ENCODE data around the gene KCNQ2.

KCNQ2 gene

DNA sequence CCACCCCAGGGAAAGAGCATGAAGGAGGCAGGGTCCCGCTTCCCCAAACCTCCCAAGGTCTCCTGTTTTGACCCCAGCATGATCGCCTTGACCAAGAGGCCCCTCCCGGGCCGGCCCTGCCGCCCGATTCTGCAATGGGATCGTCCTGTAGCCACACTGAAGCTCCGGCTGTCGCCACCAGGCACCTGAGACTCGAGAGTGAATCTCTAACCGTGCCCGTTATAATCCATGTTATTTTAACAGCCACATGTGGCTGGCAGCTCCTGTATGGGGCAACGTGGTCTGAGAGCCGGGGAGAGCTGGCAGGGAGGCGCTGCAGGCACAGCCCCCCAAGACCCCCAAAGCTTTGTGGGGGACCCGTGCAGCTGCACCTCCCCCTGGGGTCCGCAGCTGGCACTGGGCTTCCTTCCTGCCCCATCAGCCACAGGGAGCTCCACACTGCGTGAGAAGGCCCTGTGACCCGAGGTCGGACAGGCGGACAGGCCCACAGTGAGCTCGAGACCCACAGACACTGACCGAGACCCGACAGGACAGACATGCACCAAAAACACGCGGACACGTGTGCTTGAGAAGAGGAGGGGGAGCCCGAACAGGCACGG is 51.3 kb downstream of the KCNQ2 start:
- Histone ChIP-seq H3K27me3 (ENCODE audit: control insufficient read depth, insufficient read depth, low read length) (no peaks in the 10 kb centered on the region), H2AFZ (no peak overlapping the region), H3K4me1 (no peaks in the 10 kb centered on the region)

DNA sequence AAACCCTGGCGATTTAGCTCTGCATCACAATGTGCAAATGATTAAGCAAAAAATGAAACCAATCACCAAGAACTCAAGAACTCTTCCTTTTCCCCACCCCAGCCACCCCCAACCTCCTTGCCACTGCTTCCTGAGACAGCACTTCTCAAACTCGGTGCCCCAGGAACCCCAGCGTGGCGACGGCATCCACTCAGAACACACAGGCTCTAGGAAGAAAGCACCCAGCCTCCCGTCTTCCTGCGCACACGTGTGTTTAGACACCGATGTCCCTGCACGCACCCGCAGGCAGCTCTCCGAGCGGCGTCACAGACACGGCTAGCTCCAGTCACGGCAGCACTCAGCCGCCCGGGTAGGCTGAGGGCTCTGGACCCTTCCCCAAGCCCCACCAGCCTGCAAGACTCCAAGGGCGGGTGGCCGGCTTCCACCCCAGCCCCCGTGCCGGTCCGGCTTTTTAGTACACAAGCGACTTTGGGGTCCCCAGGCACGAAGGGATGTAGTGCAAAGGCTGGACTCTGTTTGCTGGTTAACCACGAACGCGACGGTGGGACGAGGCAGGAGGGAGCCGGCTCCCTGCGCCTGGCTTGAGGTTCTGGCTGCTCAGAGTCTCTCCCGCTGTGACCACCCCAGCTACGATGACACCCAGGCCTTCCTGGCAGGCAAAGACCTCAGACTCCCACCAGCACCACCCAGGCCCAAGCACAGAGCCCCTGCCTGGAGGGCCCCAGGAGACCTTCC is 51.9 kb downstream of the KCNQ2 start:
- TF ChIP-seq, protein P1, sequence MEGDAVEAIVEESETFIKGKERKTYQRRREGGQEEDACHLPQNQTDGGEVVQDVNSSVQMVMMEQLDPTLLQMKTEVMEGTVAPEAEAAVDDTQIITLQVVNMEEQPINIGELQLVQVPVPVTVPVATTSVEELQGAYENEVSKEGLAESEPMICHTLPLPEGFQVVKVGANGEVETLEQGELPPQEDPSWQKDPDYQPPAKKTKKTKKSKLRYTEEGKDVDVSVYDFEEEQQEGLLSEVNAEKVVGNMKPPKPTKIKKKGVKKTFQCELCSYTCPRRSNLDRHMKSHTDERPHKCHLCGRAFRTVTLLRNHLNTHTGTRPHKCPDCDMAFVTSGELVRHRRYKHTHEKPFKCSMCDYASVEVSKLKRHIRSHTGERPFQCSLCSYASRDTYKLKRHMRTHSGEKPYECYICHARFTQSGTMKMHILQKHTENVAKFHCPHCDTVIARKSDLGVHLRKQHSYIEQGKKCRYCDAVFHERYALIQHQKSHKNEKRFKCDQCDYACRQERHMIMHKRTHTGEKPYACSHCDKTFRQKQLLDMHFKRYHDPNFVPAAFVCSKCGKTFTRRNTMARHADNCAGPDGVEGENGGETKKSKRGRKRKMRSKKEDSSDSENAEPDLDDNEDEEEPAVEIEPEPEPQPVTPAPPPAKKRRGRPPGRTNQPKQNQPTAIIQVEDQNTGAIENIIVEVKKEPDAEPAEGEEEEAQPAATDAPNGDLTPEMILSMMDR (IDR thresholded peaks at IDR 0.05), result no peak
- Histone ChIP-seq H3K9ac (no peak overlapping the region), H3K9me3 (ENCODE audit: control insufficient read depth, low read length) (no peaks in the 10 kb centered on the region), H3K27ac (no peak overlapping the region), H3K79me2 (no peaks in the 10 kb centered on the region), H3K4me2 (ENCODE audit: low read length) (no peak overlapping the region), H2AFZ (no peak overlapping the region), H3K4me1 (no peaks in the 10 kb centered on the region), H3K4me3 (ENCODE audit: low read depth, low read length) (no peak overlapping the region), H3K36me3 (ENCODE audit: control insufficient read depth, insufficient read depth, low read length) (no peaks in the 10 kb centered on the region), H3K27me3 (ENCODE audit: control insufficient read depth, insufficient read depth, low read length) (no peaks in the 10 kb centered on the region)

More for the DNA sequence above, 51.3 kb downstream of the KCNQ2 start:
- Histone ChIP-seq H3K4me2 (ENCODE audit: low read length) (no peak overlapping the region), H3K36me3 (ENCODE audit: control insufficient read depth, insufficient read depth, low read length) (no peaks in the 10 kb centered on the region), H3K9me3 (ENCODE audit: control insufficient read depth, low read length) (no peaks in the 10 kb centered on the region), H3K79me2 (no peaks in the 10 kb centered on the region), H3K9ac (no peak overlapping the region), H3K4me3 (ENCODE audit: low read depth, low read length) (no peak overlapping the region), H3K27ac (no peak overlapping the region)
- TF ChIP-seq, protein P1 (IDR thresholded peaks at IDR 0.05), result no peak

DNA sequence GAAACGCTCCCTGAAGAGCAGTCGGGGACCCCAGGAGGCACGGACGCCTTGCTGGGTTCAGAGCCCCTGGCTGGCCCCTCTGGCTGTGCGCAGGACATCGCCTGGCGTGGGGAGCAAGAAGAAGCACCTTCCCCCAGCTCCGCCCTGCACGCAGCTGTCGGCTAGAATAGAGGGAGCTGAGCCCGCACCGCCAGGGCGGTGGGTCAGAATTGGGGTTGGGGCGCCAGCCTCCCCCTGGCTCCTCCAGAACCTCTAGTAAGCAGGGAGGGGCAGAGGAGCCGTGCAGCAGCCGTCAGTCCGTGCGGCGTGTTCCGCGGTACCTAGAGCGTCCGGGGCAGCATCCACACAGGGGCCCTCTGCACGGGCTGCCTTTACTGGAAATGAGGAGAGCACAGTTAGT is 53.2 kb downstream of the KCNQ2 start:
- Histone ChIP-seq H3K27ac (no peak overlapping the region), H3K4me1 (no peaks in the 10 kb centered on the region), H3K4me3 (ENCODE audit: low read depth, low read length) (no peak overlapping the region), H3K4me2 (ENCODE audit: low read length) (no peak overlapping the region), H2AFZ (no peak overlapping the region), H3K79me2 (no peaks in the 10 kb centered on the region), H3K36me3 (ENCODE audit: control insufficient read depth, insufficient read depth, low read length) (no peaks in the 10 kb centered on the region), H3K9me3 (ENCODE audit: control insufficient read depth, low read length) (no peaks in the 10 kb centered on the region), H3K9ac (no peak overlapping the region), H3K27me3 (ENCODE audit: control insufficient read depth, insufficient read depth, low read length) (no peaks in the 10 kb centered on the region)
- TF ChIP-seq, protein P1 (IDR thresholded peaks at IDR 0.05), result no peak

DNA sequence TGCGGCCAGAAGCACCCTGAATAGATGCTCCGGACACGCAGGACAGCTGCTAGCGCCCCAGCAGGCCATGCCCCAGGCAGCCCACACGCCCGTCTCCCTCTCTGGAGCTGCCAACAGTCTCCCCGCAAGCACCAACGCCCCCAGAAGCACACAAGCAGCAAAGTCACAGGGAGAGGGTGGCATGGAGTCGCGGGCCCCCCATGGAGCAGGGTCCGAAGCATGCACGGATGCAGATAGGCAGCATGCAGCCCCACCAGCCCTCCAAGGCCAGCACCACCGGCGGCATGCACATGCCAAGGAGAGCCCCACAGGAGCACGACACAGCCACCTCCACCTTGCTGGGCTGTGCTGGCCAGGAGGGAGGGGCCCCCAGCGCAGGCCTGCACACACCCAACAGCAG is 53.8 kb downstream of the KCNQ2 start:
- H3K9me3 ChIP-seq (ENCODE audit: control insufficient read depth, low read length), result no peaks in the 10 kb centered on the region
- H3K4me1 ChIP-seq, result no peaks in the 10 kb centered on the region
- H3K27ac ChIP-seq, result no peak overlapping the region
- no peak overlapping the region for H3K4me3 ChIP-seq (ENCODE audit: low read depth, low read length)
- H3K9ac ChIP-seq, result no peak overlapping the region
- TF ChIP-seq, protein P1 (IDR thresholded peaks at IDR 0.05), result no peak
- H3K36me3 ChIP-seq (ENCODE audit: control insufficient read depth, insufficient read depth, low read length), result no peaks in the 10 kb centered on the region
- H2AFZ ChIP-seq, result no peak overlapping the region
- H3K27me3 ChIP-seq (ENCODE audit: control insufficient read depth, insufficient read depth, low read length), result no peaks in the 10 kb centered on the region
- H3K79me2 ChIP-seq, result no peaks in the 10 kb centered on the region
- H3K4me2 ChIP-seq (ENCODE audit: low read length), result no peak overlapping the region

DNA sequence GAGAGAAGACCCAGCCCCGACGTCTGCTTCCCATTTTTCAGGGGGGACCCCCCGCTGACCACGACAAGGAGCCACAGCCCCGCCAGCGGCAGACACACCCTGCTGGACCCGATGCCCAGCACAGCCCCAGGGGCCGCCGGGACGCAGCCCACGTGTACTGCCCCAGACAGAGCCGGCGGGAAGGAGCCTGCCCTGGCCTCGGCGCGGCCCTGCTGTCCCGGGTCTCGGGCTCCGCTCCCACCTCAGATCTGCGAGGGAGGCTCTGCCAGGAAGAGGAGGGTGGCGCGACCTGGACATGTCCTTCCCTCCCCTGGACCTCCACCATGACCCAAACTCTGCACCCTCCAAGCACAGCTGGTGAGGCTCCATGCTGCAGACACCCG is 54.7 kb downstream of the KCNQ2 start:
- no peak overlapping the region for H2AFZ ChIP-seq
- TF ChIP-seq, protein P1 (IDR thresholded peaks at IDR 0.05), result no peak
- H3K27me3 ChIP-seq (ENCODE audit: control insufficient read depth, insufficient read depth, low read length), result no peaks in the 10 kb centered on the region
- no peaks in the 10 kb centered on the region for H3K9me3 ChIP-seq (ENCODE audit: control insufficient read depth, low read length)
- H3K9ac ChIP-seq, result no peak overlapping the region
- no peaks in the 10 kb centered on the region for H3K36me3 ChIP-seq (ENCODE audit: control insufficient read depth, insufficient read depth, low read length)
- H3K79me2 ChIP-seq, result no peaks in the 10 kb centered on the region
- H3K4me3 ChIP-seq (ENCODE audit: low read depth, low read length), result no peak overlapping the region
- H3K4me2 ChIP-seq (ENCODE audit: low read length), result no peak overlapping the region
- H3K4me1 ChIP-seq, result no peaks in the 10 kb centered on the region
- no peak overlapping the region for H3K27ac ChIP-seq

Measured in parathyroid adenoma (tissue), 2 donors.